Measurements from ENCODE around the gene RUNX2.
A peak's percentile ranks its signal among the peaks of the same experiment; 100 is the strongest.

Gene RUNX2

GRCh38 chr6:45491048-45491735 lies 163.1 kb downstream of the RUNX2 start:
- DNase-seq: no peak

GRCh38 chr6:45491874-45492273 lies 163.7 kb downstream of the RUNX2 start:
- no peak for DNase-seq

DNA sequence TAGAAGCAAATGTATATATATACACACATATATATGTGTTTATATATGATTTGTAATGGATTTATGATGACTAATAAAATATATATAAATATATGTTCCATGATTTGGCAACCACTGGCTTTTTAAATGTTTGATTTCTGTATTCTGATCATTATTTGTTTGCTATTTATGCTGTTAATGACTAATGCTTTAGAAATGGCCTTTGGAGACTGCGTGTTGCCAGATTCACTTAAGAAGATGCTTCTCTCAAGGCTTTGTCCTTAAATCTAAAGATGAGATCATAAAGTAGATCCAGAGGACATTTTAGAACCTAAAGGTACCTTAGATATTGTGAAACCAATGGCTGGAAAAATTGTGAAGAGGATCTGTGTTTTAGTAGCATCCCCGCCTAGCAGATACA lies 165.6 kb downstream of the RUNX2 start:
- no peak for DNase-seq

GRCh38 chr6:45494416-45495135 lies 166.4 kb downstream of the RUNX2 start:
- no peak for DNase-seq

DNA sequence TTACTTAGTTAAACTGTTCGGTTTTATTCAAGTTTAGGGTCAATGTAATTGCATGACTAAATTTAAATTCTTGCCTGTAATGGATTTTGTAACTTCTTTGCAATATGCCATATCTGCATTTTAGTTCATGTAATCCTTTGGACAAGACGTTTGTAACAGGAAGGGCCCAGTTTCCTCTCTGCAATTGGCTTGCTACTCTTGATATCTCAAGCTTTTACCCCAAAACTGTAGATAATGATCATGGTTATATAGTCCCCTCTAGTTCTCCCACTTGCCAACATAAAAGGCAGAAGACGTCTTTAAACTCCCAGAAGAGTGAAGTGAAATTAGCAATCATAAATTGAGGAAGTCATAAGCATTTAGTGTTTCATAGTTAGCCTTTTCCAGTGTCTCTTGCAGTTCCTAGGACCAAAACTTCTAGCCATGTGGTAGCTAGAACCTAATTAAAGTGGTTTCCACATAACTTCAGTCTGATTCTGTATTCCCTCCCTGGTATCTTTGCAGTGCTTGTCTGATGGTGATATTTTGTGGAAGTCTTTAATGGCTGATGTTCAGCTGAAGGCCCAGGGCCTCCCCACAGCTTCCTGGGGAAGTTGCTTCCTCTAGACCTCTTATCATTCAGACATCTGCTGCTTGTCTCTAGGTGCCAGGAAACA lies 167.4 kb downstream of the RUNX2 start:
- DNase-seq: peak; percentile 22

- no peak for DNase-seq
These were observed 167.9 kb downstream of the RUNX2 start for GRCh38 chr6:45496085-45496433.

DNA sequence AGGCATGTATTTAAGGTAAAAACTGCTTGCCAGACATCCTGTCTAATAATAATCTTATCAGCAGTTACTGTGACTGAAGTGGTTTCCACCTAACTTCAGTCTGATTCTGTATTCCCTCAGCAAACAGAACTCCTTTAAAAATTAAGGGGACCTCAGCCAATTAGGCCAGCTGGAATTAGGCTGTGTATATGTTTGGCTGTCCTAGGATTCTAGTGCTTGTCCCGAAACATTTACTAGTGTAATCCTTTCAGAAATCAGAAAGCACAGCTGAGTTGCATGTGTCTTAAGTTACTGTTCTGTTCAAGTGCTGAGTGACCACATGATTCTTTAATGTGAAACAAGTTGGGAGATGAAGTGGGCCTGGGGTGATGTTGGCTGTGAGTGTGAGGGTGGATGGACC lies 170.5 kb downstream of the RUNX2 start:
- DNase-seq: no peak

GRCh38 chr6:45500924-45501816 lies 173.0 kb downstream of the RUNX2 start:
- DNase-seq: no peak

- no peak for DNase-seq
These were observed 174.3 kb downstream of the RUNX2 start for GRCh38 chr6:45502456-45502855.

DNA sequence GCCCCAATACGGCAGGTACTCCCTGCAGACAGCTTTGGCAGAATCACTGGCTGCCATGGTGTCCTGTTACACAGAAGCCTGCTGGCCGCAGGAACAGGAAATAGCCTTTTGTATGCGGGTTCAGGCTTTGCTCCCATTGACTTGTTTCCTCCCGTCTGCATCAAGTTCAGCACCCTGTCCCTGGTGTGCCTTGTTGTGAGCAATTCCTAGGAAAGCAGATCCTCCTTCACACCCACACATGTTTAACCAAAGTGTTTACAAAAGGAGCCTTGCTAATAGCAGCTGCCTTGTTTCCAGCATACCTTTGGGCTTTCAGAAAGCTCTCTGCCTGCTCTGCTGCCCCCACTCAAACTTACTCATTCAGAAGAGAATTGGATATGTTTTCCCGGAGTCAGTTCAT lies 176.8 kb downstream of the RUNX2 start:
- no peak for DNase-seq

DNA sequence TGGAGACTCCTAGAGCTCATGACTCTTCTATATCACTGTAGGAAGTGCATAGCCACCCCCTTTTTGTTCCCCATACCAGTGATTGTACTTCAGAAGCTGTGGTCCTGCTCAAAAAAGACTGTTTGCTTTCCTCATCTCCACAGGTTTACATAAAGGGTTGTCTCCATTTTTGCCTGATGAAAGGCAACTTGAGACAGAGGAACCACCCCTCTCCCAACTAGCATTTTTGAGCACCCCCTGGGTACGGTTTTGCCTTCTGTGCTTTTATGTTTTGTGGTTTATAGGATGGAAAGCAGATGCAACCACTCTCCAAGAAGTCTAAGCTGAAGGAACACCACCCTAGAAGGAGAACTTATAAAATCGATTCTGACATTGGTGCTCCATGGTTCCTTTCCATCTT lies 177.3 kb downstream of the RUNX2 start:
- no peak for DNase-seq

DNA sequence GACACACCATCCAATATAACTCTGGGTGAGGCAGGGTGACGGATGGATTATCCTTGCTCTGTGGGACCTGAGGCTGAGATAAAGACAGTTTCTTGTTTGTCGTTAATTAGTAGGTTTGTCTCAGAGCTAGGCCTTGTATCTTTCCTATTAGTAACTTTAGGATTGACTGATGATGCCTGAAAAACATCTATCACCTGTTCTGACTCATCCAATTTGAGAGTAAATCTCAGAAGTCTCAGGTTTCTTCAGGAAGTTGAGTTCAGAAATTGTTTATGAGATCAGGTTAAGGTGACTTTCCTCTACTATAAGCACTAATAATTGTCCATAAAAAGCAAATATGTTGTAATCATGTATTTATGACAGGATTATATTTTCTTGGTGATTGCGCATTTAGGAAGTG lies 179.1 kb downstream of the RUNX2 start:
- DNase-seq: no peak

GRCh38 chr6:45509426-45509825 lies 181.3 kb downstream of the RUNX2 start:
- DNase-seq: no peak

DNA sequence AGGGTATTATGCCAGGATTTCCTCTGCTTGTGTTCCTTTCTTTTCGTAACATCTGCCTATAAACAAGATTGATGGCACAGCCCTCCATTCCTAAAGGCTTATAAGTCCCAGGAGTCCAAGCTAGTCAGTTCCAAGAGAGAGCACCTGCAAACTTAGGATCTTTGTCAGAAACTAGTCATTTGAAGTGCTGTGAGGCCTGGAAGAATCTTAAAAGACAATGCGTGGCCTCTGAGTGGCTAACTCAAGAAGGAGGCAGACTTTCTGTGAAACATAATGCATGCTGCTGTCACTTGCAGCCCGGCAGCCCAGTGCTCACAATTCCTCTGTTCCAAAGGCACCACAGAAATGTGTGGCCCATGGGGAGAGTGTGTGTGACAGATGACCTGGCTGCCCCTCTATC lies 184.6 kb downstream of the RUNX2 start:
- no peak for DNase-seq

- DNase-seq: no peak
These were observed 185.1 kb downstream of the RUNX2 start for GRCh38 chr6:45513213-45513618.

DNA sequence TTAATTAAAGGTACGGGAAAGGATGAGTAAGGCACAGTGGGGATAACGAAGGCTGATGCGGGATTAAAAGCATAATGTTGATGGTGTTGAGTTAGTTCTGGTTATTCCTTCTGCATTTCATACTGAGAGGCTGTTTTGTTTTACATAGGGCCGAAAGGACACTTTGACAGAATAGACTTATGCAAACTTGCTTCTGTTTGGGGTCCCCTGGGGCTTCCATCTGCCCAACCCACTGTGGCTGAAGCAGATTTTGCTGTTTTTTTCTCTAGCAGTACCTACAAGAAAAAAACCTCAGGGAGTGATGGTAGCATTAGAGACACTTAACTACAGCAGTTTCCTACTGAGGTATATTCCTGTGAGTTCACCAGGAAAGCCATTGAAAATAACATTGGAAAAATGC lies 185.7 kb downstream of the RUNX2 start:
- no peak for DNase-seq

DNA sequence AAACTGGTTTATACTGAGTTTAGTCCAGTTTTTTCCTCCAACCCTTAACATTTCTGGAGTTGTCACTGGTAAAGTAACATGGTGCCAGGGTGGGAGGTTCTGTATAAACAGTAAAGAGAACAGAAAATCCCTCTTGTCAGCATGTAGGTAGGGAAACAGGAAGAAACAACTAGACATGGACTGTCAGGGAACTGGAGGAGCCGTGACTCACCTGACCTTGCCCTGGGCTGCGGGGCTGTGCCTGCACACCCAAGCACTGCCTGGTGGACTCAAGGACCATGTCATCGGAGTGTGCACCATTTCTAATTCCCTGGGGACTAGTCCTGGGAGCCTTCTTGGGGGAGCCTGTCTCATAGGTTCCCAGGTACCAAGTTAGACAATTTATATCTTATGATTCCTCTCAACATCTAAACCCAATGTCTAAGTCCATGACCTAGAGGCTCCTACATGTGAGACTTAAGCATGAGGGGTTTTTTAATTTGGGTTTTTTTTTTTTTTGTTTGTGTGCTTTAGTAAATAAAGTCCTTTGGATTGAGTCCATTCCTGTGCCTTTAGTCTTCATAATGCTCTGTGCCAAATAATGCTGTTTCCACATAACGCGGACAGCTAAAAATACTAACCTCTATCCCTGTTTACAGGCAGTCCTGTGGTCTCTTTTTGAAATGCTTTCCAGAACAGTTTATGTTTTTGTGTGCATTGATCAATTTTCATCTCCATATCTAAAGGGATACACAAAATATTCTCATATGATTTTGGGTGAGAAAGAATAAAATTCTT lies 186.5 kb downstream of the RUNX2 start:
- no peak for DNase-seq

DNA sequence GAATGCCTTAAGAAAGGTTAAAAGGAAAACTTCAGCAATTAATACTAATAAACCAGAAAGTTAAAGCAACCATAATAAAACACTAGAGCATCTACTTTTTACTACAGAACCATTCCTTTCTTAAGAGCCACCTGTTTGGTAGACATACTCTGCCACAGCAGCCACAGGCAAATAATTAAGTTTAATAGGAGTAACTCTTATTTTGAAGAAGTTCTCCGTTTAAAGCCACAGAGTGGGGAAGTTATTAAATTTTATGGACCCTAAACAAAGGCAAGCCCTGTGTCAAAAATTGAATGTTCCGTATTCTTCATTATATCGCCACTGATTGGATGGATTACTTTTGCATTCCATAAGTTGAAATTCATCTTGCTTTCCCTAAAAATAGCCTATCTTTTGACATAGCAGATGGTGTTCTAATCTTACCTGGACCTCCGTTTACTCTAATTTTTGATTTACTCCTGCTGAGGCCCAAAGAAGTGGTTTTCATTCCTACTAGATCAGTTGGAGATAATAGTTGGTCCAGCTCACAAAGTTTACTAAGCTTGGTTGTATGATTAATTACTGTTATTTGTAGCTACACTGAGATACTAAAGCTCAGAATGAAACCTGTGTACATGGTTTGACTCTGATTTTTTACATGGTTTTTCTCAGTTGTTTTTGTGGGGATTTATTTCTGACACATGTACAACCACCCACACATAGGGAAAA lies 190.0 kb downstream of the RUNX2 start:
- no peak for DNase-seq

GRCh38 chr6:45521226-45521625 lies 193.1 kb downstream of the RUNX2 start:
- no peak for DNase-seq

DNA sequence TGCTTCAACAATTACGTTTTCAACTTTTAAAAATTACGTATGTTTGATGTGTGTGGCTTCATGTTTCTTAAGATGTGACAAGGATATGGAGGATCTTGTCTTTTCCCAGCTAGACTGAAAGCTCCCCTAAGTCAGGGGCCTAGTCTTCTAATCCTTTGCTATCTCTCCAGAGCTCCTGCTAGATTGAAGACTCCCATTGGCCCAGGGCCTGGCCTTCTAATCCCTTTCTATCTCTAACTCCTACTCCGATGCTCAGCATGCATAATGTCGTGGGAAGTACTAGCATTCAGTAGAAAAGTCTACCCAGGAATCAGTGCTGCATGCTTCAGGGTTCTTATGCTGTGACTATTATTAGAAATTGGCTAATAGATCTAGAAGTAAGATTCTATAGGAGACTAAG lies 194.4 kb downstream of the RUNX2 start:
- DNase-seq: no peak

DNA sequence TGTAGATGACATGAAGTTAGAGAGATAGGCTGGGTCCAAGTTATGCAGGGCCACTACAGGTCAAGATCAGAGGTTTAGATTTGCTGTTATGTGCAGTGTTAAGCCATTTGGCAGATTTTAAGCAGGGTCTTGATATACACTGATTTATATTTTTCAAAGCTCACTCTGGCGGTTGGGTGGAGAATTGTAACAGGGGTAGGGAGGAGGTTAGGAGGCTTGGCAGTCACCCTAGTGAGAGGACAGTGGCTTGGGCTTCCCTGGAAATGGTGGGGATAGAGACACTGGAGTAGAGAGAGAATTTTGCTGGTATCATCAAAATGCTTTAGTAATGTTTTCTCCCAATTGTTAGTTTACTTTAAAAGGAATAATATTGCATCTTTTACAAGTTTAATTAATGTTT lies 199.1 kb downstream of the RUNX2 start:
- DNase-seq: no peak

All from activated CD4-positive, alpha-beta T cell treated with anti-CD3 and anti-CD28 coated beads, Interleukin-2, amount 50 U/mL, for 1 hour (primary cell).